HG03095 (cell line): ENCODE measurements around the gene CDYL2.

Source experiments
- ATAC-seq: cut with Tn5 transposase; IDR thresholded peaks from one replicate; pipeline ENCODE4 v1.9.1; 2021; ENCODE audit warnings: moderate library complexity; ENCODE audit not compliant: unreplicated experiment

The CDYL2 gene

GRCh38 chr16:80710918-80711317 lies 93.5 kb downstream of the CDYL2 start:
- ATAC-seq, result no peak

DNA sequence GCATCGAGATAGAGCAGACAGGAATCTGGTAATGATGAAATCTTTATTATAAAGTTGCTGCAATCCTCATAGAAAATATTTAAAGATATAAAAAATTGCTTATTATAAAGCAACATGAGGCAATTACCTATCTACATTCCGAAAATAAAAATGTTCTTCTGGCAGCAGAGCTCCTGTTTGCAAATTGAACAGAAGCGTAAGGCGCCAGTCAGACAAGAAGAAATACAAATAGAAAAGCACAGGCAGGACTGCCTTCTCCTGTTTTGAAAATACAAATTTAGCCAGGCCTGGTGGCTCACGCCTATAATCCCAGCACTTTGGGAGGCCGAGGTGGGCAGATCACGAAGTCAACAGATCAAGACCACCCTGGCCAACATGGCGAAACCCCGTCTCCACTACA lies 95.6 kb downstream of the CDYL2 start:
- no peak for ATAC-seq

DNA sequence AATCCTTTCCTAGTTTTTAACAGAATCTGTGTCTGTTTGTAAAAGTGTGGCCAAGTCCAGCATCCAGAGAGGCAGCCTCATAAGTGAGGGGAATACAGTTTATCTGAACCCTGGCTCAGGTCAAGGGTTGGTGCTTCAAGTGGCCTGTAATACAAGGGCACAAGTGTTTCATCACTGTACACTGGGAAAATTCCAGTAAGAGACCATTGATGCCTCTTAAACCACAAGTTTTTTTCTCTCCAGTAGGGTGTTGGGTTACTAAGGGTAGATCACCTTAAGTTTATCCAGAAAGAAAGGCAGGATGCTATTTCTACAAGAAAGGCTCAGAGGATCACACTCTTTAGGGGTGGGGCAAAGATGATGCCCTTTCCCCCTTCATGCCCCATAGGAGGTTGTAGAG lies 96.7 kb downstream of the CDYL2 start:
- no peak for ATAC-seq

DNA sequence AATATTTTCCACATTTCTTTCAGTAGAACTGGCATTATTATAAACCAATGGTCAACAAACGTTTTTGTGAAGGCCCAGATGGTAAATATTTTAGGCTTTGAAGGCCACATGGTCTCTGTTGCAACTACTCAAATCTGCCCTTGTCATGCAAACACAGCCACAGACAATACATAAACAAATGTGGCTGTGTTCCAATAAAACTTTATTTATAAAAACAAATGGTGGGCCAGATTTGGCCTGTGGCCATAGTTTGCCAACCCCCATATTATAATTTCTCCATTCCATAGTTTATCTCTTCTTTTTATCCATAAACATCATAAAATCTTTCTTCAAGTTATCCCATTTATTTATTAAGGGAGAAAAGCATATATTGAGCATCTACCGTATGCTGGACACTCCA lies 98.8 kb downstream of the CDYL2 start:
- no peak for ATAC-seq

DNA sequence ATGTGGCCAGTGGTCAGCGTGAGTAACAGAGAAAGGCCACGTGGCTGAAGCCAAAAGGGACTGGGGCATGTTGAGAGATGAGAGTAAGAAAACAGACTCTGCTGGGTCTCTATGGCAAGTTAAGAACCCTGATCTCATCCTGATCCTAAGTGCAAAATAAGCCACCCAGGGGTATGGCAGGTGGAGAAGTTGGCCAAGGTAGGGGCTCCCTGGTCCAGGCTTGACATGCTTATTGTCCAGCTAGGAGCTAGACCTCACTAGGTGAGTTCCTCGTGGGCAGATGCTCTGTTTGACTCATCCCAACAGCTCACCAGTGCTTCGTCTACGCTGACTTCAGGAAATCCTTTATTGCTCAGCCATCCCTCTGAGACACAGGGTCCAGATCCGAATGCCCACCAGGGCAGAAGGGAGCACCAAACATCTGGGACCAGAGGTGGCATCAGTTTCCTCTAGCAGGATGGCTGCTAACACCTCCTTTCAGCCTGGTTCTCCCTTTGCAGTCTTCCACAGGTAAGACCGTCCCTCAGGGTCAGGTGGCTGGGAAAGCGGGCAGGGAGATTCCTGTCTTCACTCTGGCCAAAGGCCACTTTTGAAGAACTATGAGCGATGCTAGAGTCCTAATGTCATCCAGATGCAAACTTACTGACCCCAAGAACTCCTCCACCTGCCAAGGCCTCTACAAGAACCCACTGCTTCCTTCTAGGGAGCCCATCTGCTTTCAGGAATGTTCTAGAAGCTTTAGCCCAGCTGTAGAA lies 99.5 kb downstream of the CDYL2 start:
- no peak for ATAC-seq

DNA sequence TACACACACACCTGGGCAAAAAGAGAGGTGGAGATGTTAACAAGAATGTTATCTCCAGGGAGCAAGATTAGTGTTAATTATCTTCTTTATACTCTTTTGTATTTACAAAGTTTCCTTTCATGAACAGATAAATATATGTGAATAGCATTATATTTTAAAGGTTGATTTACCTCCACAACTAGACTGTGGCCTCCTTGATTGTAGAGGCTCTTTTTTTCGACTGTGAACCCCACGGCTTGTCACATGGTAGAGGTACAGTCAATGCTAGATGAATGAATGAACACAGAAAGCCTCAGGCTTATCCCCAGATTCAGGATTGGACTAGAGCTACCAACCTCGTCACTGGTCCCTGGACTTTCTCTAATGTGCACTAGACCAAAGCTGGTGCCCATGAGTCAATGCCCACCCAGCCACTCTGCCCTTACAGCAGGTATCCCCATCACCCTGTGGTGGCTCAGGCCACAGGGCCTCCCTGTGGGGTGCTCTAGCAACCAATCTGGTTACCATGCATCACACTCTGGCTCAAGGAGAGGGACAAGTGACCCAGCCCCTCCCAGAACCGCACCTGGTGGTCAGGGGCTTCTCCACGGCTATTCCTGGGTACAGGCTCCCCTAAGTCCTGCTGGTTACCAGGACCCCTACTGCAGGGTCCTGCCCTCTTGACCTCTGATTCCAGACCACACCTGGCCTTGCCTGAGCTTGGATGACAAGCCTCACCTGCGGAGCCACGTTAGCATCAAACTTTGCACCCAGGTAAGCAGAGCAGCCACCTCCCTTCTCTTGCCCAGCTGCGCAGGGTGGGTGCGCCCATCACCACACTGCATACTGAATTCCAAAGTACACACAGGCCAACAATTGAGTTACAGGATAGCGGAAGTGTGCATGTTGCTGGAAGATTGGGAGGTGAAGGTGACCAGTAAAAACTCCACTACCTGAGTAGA lies 101.0 kb downstream of the CDYL2 start:
- ATAC-seq, result no peak

GRCh38 chr16:80702696-80703095 lies 101.7 kb downstream of the CDYL2 start:
- no peak for ATAC-seq

DNA sequence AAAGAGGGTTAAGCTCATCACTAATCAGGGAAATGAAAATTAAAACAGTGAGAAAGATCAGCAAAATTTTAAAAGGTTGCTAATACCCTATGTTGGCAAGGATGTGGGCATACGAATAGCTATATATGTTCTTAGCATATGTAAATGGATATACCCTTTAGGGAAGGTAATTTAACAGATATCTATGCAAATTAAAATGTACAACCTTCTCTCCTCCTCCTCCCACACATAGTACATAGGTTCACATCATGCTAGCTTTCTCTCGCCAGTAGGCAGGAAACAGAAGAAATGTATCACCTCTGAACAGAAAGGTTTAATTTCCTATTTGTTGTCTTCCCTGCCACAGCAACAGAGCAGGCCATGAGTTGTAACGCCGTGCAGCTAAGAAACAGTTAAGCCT lies 103.8 kb downstream of the CDYL2 start:
- no peak for ATAC-seq

GRCh38 chr16:80695020-80695419 lies 109.4 kb downstream of the CDYL2 start:
- no peak for ATAC-seq

DNA sequence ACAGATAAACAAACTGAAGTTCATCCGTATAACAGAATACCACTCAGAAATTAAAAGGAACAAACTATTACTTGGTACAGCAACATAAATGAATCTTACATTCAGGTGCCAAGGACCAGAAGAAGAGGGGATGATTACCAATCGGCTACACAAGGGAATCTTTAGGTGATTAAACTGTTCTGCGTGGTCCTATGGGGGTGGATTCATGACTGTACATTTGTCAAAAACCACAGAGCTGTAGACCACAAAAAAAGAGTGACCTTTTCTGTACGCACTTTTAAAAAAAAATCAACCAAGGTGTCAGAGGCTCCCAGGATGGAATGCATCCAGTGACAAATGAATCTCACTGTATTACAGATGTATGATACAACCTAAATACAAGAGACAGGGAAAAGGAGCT lies 110.8 kb downstream of the CDYL2 start:
- ATAC-seq, result no peak

DNA sequence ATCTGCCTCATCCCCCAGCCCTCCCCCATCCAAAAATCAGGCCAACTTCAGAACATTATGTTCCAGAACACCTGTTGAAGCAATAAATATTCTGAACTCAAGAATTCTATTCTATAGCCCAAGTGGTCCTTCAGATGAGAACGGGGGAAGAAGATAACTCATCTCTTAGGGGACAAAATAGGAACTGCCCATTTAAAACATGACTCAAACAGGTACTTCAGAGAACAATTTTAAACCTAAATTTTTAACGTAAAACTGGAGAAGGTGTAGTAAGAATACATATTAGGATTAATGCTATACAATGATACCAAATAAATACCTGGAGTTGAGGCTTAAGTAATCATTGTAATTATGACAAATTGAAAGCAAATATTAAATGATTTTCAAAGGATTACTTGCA lies 112.1 kb downstream of the CDYL2 start:
- ATAC-seq, result no peak

- ATAC-seq, result no peak
Measured at GRCh38 chr16:80691111-80691741, 113.2 kb downstream of the CDYL2 start.

- no peak for ATAC-seq
Measured at GRCh38 chr16:80689487-80689886, 114.9 kb downstream of the CDYL2 start.

GRCh38 chr16:80687606-80688005 lies 116.8 kb downstream of the CDYL2 start:
- ATAC-seq, result no peak

DNA sequence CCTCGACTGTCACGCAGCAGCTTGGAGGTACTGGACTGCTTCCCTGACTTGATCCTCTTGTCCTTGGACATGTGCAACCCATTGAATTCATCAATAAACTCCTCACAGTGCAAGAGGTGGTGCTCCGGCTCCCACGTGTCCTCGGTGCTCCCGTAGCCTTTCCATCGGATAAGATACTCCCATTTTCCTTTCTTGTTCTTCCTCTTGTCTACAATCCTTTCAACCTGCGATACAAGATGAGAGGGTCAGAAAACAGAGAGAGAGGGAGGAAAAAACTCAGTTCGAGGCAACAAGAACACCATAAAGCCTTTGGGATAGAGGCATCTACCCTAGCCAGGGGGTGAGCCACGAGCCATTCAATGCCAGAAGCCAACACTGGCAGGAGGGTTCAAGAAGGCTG lies 119.5 kb downstream of the CDYL2 start:
- no peak for ATAC-seq

DNA sequence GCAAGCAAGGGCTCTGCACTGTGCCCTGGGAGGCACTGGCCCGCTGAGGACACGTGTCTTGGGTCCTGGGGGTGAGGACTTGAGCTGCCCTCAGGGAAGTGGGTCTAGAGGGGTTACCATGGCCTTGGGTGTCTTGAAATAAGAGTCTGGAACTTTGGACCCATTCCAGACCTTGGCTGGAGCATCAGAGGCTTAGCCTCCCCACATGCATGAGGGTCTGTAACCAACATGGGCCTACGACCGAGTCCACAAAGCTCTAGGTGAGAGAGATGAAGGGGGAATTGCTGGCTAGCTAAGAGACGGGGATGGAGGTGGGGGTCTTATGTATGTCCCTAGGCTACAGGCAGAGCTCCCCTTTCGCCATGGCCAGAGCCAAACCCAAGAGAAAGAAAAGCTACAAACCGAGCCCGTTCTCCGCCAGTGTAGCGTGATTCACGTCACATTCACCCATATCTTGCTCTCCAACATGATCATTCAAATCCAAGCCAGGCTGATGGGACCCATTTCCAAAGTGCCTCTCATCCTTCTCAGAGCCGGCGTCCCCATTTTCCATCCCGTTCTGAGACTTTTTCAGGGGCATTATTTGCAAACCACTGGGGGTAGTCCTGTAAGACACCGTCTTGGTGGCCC lies 120.1 kb downstream of the CDYL2 start:
- ATAC-seq, result no peak

DNA sequence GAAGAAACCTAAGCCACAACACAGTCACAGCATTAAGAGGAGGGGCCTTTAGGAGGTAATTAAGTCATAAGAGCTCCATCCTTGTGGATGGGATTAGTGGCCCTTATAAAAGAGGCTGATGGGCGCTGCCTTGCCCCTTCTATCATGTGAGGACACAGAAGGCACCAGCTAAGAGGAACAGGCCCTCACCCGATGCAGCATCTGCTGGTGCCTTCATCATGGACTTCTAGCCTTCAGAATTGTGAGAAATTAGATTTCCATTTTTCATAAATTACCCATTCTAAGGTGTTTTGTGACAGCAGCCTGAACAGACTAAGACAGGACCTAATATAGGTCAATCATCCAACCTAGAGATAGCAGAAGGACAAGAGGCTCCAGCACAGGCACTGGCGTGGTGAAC lies 120.8 kb downstream of the CDYL2 start:
- ATAC-seq, result no peak

DNA sequence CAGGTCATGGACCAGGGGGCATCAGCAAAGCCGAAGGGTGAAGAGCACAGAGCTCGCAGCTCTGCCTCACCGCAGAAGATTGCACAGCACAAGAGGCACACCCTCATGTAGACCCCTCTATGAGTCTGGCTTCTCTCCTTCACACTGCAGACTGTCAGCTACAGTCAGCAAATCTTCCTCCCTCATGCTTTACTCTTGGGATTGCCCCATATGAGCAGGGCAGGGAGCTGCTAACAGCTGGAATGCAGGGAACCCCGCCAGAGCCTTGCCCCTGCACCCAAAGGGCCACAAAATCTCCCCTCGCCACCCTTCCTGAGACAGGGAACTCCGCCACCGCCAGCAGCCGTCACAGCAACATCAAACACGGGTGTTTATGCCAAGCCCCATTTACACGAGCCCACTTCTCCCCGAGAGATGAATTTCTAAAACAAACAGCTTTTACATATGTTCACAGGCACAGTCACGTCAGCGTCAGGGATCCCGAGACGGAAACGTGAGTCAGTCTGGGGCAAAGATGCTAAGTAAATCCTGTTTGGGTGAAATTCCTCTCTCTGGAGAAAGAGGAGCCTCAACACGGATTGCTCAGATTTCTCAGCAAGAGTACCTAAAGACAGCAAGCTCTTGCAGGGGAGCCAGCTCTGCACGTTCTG lies 121.9 kb downstream of the CDYL2 start:
- no peak for ATAC-seq

- no peak for ATAC-seq
Measured at GRCh38 chr16:80681436-80681835, 123.0 kb downstream of the CDYL2 start.

DNA sequence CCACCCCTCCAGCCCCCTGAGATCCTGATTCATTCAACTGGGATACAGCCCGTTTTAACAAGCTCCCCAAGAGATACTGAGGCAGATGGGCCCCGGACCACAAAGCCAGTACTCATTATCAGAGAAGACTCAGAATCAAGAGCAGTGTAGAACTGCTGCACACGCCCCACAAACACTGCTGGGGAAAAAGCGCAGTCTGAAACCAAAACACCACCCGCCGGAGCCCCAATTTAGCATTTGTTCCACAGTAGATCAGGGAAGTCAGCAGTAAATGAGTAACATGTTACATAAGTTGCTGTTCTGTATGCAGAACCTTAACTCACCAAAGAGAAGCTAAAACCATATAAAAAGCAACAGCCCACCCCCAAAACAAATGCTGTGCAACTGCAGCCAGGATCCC lies 123.6 kb downstream of the CDYL2 start:
- no peak for ATAC-seq

DNA sequence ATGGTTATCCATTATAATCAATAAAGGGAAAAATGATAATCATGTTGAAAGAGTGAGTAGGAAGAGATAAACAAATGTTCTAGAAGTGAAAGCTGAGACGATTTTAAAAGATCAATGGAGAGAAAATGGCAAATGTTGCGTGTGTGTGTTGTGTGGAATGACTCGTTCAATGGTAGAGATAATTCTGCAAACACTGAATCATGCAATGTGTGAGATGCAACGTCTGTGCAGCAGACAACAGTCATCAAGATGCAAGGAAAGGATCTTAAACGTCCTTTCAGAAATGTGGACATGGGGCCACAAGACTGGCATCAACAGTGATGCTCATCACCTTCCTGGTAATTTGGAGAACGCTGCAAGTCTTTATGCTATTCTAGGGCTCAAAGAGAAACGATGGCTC lies 124.4 kb downstream of the CDYL2 start:
- no peak for ATAC-seq
